NK-92 (cell line): ENCODE results near the gene FBXL14.

Experiments
- DNase-seq: peaks from one replicate; lab custom pipeline; 2025; ENCODE audit not compliant: unreplicated experiment; lab: John Stamatoyannopoulos, UW

Gene FBXL14

GRCh38 chr12:1595026-1595561, 713 bp upstream of the FBXL14 start:
- DNase-seq = no peak

- DNase-seq = no peak
Observed at GRCh38 chr12:1594006-1594260, 448 bp downstream of the FBXL14 start.

GRCh38 chr12:1593174-1594005, 991 bp downstream of the FBXL14 start:
- DNase-seq = no peak

- DNase-seq = no peak
Observed at GRCh38 chr12:1592444-1593173, 1.8 kb downstream of the FBXL14 start.

GRCh38 chr12:1591543-1591942, 2.8 kb downstream of the FBXL14 start:
- DNase-seq = no peak

- no peak for DNase-seq
Observed at GRCh38 chr12:1591034-1591433, 3.3 kb downstream of the FBXL14 start.

- no peak for DNase-seq
Observed at GRCh38 chr12:1590221-1590979, 4.0 kb downstream of the FBXL14 start.

- DNase-seq = no peak
Observed at GRCh38 chr12:1588575-1588947, 5.8 kb downstream of the FBXL14 start.

- no peak for DNase-seq
Observed at GRCh38 chr12:1587927-1588574, 6.3 kb downstream of the FBXL14 start.

GRCh38 chr12:1584326-1584725, 10.1 kb downstream of the FBXL14 start:
- DNase-seq = no peak

- DNase-seq = no peak
Observed at GRCh38 chr12:1583421-1584078, 10.8 kb downstream of the FBXL14 start.

- DNase-seq = no peak
Observed at GRCh38 chr12:1582709-1583050, 11.7 kb downstream of the FBXL14 start.

- DNase-seq = no peak
Observed at GRCh38 chr12:1581973-1582708, 12.2 kb downstream of the FBXL14 start.

GRCh38 chr12:1580526-1580925, 13.9 kb downstream of the FBXL14 start:
- no peak for DNase-seq

GRCh38 chr12:1579651-1580435, 14.5 kb downstream of the FBXL14 start:
- DNase-seq = no peak

- DNase-seq = no peak
Observed at GRCh38 chr12:1576410-1577241, 17.8 kb downstream of the FBXL14 start.

GRCh38 chr12:1575408-1576401, 18.7 kb downstream of the FBXL14 start:
- DNase-seq = no peak
